Stimulated activated CD4-positive, alpha-beta T cell treated with anti-CD3 and anti-CD28 coated beads, Interleukin-2, amount 100 ng/mL, for 24 hours (primary cell): ENCODE data around the gene ZNF549.

Experiments used
- DNase-seq, 2 donors: peaks; one replicate each; pipeline ENCODE4 v3.0.0-alpha.2; 2020

ZNF549 gene

GRCh38 chr19:57570707-57571106 lies 43.6 kb downstream of the ZNF549 start:
- DNase-seq = no peak

GRCh38 chr19:57572415-57572947 lies 45.3 kb downstream of the ZNF549 start:
- DNase-seq = no peak

GRCh38 chr19:57576661-57577060 lies 49.5 kb downstream of the ZNF549 start:
- no peak for DNase-seq

- peak; percentile 88 to 94 for DNase-seq
Observed at GRCh38 chr19:57578487-57579205, 51.5 kb downstream of the ZNF549 start, which contains the start of gene ZNF416. TSS of gene ZNF416 (minus strand) at chr19:57578911. CDS start at chr19:57578704, 207 bp downstream.

GRCh38 chr19:57583104-57583520 lies 56.0 kb downstream of the ZNF549 start:
- no peak for DNase-seq

- peak; percentile 77 to 86 for DNase-seq
Observed at GRCh38 chr19:57583521-57584416, 56.6 kb downstream of the ZNF549 start, which contains the start of gene ZIK1. TSS of gene ZIK1 (plus strand) at chr19:57584145. CDS start at chr19:57584357, 212 bp downstream.

- no peak for DNase-seq
Observed at GRCh38 chr19:57587529-57587928, 60.4 kb downstream of the ZNF549 start.

- DNase-seq = no peak
Observed at GRCh38 chr19:57599377-57599760, 72.2 kb downstream of the ZNF549 start.

- peak; percentile 91 for DNase-seq
Observed at GRCh38 chr19:57599761-57600383, 72.7 kb downstream of the ZNF549 start, which contains the start of gene ZNF530. TSS of gene ZNF530 (plus strand) at chr19:57599885. CDS start at chr19:57604346, 4,461 bp downstream.

- DNase-seq = no peak
Observed at GRCh38 chr19:57606931-57607330, 79.8 kb downstream of the ZNF549 start.
